K562 (cell line): Measurements from ENCODE around the gene ASS1. TPM values are rescaled to one million over a fixed set of nuclear protein-coding genes. Genes with fewer than 3 reads are reported as not detected.

ENCODE experiments used
- CEBPG ChIP-seq, 3 experiments: fragments of 200-800 bp in 1 of 3; sonication (Bioruptor generic) in 1 of 3; sonication (generic) in 1 of 3; formaldehyde crosslinking in 1 of 3; IDR thresholded peaks in 2 of 3; conservative IDR thresholded peaks in 1 of 3; 2 replicates each; pipeline versions ENCODE4 v1.6.1 to v1.8.0; 2016 to 2022; ENCODE audit warnings: missing compliant biosample characterization in 2 of 3, missing genetic modification characterization in 2 of 3, mild to moderate bottlenecking in 1 of 3, missing genetic modification reagents in 1 of 3
- KAT8 ChIP-seq: fragments of 450-650 bp; IDR thresholded peaks from 2 replicates; pipeline ENCODE4 v1.6.1; 2016; ENCODE audit warnings: low read depth, mild to moderate bottlenecking
- MNT ChIP-seq, 2 experiments: fragments of 450-650 bp; conservative IDR thresholded peaks; 2 replicates each; pipeline ENCODE4 v1.6.1; 2017; ENCODE audit warnings: mild to moderate bottlenecking in 2 of 2, moderate library complexity in 2 of 2
- NCOA4 ChIP-seq: fragments of 450-650 bp; IDR thresholded peaks from 2 replicates; pipeline ENCODE4 v1.6.1; 2018; ENCODE audit warnings: mild to moderate bottlenecking; ENCODE audit not compliant: partially characterized antibody
- NFXL1 ChIP-seq: fragments of 450-650 bp; formaldehyde crosslinking; IDR thresholded peaks from 2 replicates; pipeline ENCODE4 v1.4.0; 2021; ENCODE audit warnings: mild to moderate bottlenecking
- PRPF4 ChIP-seq: fragments of 200-400 bp; formaldehyde crosslinking; IDR thresholded peaks from one replicate; pipeline ENCODE4 v1.6.1; 2017; ENCODE audit warnings: low read length, low read depth, mild to moderate bottlenecking; ENCODE audit not compliant: insufficient read depth, poor library complexity, severe bottlenecking
- SMARCA5 ChIP-seq: fragments of 450-650 bp; IDR thresholded peaks from 2 replicates; pipeline ENCODE4 v1.6.1; 2016
- TOE1 ChIP-seq, 2 experiments: fragments of 450-650 bp in 1 of 2; sonication (generic) in 1 of 2; formaldehyde crosslinking in 1 of 2; IDR thresholded peaks; 2 replicates each; pipeline versions ENCODE4 v1.7.1 to v1.8.0; 2016 to 2022; ENCODE audit warnings: borderline replicate concordance in 2 of 2, mild to moderate bottlenecking in 2 of 2, antibody characterized with exemption in 1 of 2, inconsistent platforms in 1 of 2, low read depth in 1 of 2, missing genetic modification reagents in 1 of 2, moderate library complexity in 1 of 2
- ZBTB17 ChIP-seq: fragments of 450-650 bp; formaldehyde crosslinking; IDR thresholded peaks from 2 replicates; pipeline ENCODE4 v1.4.0; 2020; ENCODE audit warnings: mild to moderate bottlenecking
- ZBTB43 ChIP-seq: sonication (generic); formaldehyde crosslinking; IDR thresholded peaks from 2 replicates; pipeline ENCODE4 v1.8.0; 2023; ENCODE audit warnings: mild to moderate bottlenecking, missing genetic modification reagents
- ZNF124 ChIP-seq: sonication (generic); formaldehyde crosslinking; IDR thresholded peaks from 2 replicates; pipeline ENCODE4 v1.8.1; 2022; ENCODE audit warnings: missing genetic modification reagents
- ZNF133 ChIP-seq: fragments of 250-450 bp; sonication (Bioruptor Pico); IDR thresholded peaks from 2 replicates; pipeline ENCODE4 v1.4.0; 2020; ENCODE audit warnings: mild to moderate bottlenecking
- polyA plus RNA-seq, 8 experiments: library from polyadenylated mRNA; depleted of rRNA in 4 of 8; stranded (reverse) in 5 of 8; unstranded in 3 of 8; fragments of >200 nt; fragmentation: Nextera tagmentation in 2 of 8; fragmentation: Illumina TruSeq in 1 of 8; extraction: Ambion mirVana in 2 of 8; extraction: Trizol in 1 of 8; gene quantifications; 2 replicates each; pipeline versions ENCODE4 v1.2.1 to v1.2.3, GENCODE V29; 2011 to 2014; ENCODE audit warnings: inconsistent platforms in 1 of 8, missing spikeins in 1 of 8
- total RNA-seq, 7 experiments: library from RNA; depleted of rRNA in 6 of 7; stranded (reverse); fragments of >200 nt in 6 of 7; fragmentation: Illumina TruSeq in 2 of 7; extraction: Trizol in 2 of 7; gene quantifications; 2 replicates each; pipeline versions ENCODE4 v1.2.1 to v1.2.3, GENCODE V29; 2011 to 2021; ENCODE audit warnings: low replicate concordance in 1 of 7
- TF ChIP-seq, protein P1 (sequence below): sonication (generic); formaldehyde crosslinking; IDR thresholded peaks from 2 replicates; pipeline ENCODE4 v1.8.0; 2022; ENCODE audit warnings: mild to moderate bottlenecking, low read depth, missing genetic modification reagents
- TF ChIP-seq, protein P2 (sequence below): fragments of 450-650 bp; formaldehyde crosslinking; IDR thresholded peaks from 2 replicates; pipeline ENCODE4 v1.4.0; 2020; ENCODE audit warnings: mild to moderate bottlenecking, moderate library complexity
- TF ChIP-seq, protein P3 (sequence below): fragments of 450-650 bp; IDR thresholded peaks from 2 replicates; pipeline ENCODE4 v1.6.1; 2016
- TF ChIP-seq, protein P4 (sequence below): sonication (generic); formaldehyde crosslinking; IDR thresholded peaks from 2 replicates; pipeline ENCODE4 v1.8.1; 2022; ENCODE audit warnings: missing genetic modification reagents

ASS1 gene
- total and polyA plus RNA-seq, 9 of the 15 experiments (the other 6 are each of a cell fraction or from before 2014, with no cell fraction given): 1.5 to 5.7 (median 3.7) TPM

GRCh38 chr9:130419521-130420035 is 25.2 kb upstream of the ASS1 start (continued):
- TF ChIP-seq, protein P1, sequence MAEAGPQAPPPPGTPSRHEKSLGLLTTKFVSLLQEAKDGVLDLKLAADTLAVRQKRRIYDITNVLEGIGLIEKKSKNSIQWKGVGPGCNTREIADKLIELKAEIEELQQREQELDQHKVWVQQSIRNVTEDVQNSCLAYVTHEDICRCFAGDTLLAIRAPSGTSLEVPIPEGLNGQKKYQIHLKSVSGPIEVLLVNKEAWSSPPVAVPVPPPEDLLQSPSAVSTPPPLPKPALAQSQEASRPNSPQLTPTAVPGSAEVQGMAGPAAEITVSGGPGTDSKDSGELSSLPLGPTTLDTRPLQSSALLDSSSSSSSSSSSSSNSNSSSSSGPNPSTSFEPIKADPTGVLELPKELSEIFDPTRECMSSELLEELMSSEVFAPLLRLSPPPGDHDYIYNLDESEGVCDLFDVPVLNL: no peak
- TF ChIP-seq ZBTB17 (CRISPR knock-in tag) (peak; percentile 95), CEBPG (CRISPR knock-in tag; IDR thresholded peaks at IDR 0.05) (no peak), CEBPG (tag; conservative IDR thresholded peaks at IDR 0.05 in 1 of 2, IDR thresholded peaks at IDR 0.05 in 1 of 2) (no peak), ZNF124 (CRISPR knock-in tag) (no peak), PRPF4 (no peak), SMARCA5 (no peak), ZBTB43 (CRISPR knock-in tag) (no peak), ZNF133 (no peak), KAT8 (no peak), MNT (conservative IDR thresholded peaks at IDR 0.05) (no peak), NCOA4 (no peak), TOE1 (IDR thresholded peaks at IDR 0.05; ENCODE audit: borderline replicate concordance) (no peak), TOE1 (CRISPR knock-in tag; IDR thresholded peaks at IDR 0.05; ENCODE audit: borderline replicate concordance, low read depth) (no peak), NFXL1 (CRISPR knock-in tag) (no peak)
- TF ChIP-seq, protein P2, sequence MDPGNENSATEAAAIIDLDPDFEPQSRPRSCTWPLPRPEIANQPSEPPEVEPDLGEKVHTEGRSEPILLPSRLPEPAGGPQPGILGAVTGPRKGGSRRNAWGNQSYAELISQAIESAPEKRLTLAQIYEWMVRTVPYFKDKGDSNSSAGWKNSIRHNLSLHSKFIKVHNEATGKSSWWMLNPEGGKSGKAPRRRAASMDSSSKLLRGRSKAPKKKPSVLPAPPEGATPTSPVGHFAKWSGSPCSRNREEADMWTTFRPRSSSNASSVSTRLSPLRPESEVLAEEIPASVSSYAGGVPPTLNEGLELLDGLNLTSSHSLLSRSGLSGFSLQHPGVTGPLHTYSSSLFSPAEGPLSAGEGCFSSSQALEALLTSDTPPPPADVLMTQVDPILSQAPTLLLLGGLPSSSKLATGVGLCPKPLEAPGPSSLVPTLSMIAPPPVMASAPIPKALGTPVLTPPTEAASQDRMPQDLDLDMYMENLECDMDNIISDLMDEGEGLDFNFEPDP (CRISPR knock-in tag): no peak
- TF ChIP-seq, protein P3, sequence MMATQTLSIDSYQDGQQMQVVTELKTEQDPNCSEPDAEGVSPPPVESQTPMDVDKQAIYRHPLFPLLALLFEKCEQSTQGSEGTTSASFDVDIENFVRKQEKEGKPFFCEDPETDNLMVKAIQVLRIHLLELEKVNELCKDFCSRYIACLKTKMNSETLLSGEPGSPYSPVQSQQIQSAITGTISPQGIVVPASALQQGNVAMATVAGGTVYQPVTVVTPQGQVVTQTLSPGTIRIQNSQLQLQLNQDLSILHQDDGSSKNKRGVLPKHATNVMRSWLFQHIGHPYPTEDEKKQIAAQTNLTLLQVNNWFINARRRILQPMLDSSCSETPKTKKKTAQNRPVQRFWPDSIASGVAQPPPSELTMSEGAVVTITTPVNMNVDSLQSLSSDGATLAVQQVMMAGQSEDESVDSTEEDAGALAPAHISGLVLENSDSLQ: no peak
- TF ChIP-seq, protein P4, sequence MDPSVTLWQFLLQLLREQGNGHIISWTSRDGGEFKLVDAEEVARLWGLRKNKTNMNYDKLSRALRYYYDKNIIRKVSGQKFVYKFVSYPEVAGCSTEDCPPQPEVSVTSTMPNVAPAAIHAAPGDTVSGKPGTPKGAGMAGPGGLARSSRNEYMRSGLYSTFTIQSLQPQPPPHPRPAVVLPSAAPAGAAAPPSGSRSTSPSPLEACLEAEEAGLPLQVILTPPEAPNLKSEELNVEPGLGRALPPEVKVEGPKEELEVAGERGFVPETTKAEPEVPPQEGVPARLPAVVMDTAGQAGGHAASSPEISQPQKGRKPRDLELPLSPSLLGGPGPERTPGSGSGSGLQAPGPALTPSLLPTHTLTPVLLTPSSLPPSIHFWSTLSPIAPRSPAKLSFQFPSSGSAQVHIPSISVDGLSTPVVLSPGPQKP (CRISPR knock-in tag): no peak
